GM12874 (cell line): ENCODE results near the gene STRN.

Source experiments
- CTCF ChIP-seq: IDR thresholded peaks from 2 replicates; pipeline ENCODE4 v1.5.1; 2011; ENCODE audit warnings: low read depth, mild to moderate bottlenecking, control low read depth, low read length, moderate library complexity; ENCODE audit not compliant: insufficient read depth

STRN gene

GRCh38 chr2:36811071-36811470, 155.3 kb downstream of the STRN start:
- TF ChIP-seq CTCF = no peak

GRCh38 chr2:36809069-36809445, 157.3 kb downstream of the STRN start:
- TF ChIP-seq CTCF = no peak

- TF ChIP-seq CTCF = no peak
These were observed 157.8 kb downstream of the STRN start for GRCh38 chr2:36808386-36809068.

GRCh38 chr2:36807223-36807886, 159.0 kb downstream of the STRN start:
- TF ChIP-seq CTCF = no peak

- no peak for TF ChIP-seq CTCF
These were observed 160.6 kb downstream of the STRN start for GRCh38 chr2:36805635-36806224.

GRCh38 chr2:36802952-36803351, 163.4 kb downstream of the STRN start:
- TF ChIP-seq CTCF = no peak

DNA sequence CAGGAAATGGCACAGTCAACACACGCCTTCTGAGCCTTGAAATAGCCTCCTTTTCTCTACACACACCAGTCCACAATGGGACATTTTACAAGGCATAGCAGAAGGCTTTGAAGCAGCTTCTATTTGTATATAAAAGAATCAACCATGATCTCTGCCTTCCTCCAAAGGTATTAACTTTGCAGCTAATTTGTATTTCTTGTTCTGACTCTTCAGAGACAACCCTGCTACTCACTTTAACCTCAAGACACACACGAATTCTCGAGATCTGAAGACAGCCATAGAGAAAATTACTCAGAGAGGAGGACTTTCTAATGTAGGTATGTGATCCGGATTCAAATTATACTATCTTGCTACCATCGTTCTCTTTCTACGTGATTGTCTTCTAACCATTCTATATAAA, 165.2 kb downstream of the STRN start:
- no peak for TF ChIP-seq CTCF
